HK-2 (cell line): ENCODE measurements around the gene SV2A.
"Not testable (repeated sequence)": the region's sequence is repeated elsewhere in the genome, so short reads cannot be mapped to it uniquely, and the experiment has no call there.

ENCODE experiments used
- DNase-seq: peaks from one replicate; pipeline ENCODE4 v3.0.0-alpha.2; 2018; ENCODE audit not compliant: unreplicated experiment

The SV2A gene

DNA sequence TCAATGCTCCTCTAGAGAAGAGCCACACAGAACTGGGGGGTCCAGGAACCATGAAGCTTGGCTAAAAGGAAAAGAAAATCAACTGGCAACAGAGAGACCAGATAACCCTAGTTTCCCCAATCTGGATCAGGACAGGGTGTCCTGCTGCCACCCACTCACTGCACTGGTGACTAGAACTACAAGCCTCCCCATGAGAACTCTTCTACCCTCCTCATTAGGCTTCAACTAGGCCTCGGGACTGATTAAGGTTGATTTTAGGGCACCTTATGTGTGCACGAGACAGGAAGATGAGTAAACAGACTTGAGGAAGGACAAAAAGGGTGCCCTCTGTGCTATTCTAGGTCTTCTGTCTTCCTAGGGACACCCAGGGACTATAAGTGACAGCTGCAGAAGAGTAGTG lies 12.2 kb upstream of the SV2A start:
- DNase-seq, result no peak

DNA sequence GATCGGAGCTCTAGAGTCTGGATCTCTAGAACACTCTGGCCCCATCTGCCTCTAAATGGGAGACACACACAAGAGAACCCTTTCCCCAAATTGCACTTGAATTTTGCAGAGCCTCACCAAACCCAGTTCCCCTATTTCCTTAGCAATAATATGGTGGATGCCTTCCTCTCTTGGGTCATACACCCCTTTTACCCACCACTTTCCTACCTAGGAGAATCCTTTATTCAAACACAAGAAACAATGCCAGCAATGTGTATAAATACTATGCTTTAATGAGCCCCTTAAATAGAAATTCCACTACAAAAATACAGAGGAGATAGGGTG lies 10.7 kb upstream of the SV2A start:
- DNase-seq, result no peak

DNA sequence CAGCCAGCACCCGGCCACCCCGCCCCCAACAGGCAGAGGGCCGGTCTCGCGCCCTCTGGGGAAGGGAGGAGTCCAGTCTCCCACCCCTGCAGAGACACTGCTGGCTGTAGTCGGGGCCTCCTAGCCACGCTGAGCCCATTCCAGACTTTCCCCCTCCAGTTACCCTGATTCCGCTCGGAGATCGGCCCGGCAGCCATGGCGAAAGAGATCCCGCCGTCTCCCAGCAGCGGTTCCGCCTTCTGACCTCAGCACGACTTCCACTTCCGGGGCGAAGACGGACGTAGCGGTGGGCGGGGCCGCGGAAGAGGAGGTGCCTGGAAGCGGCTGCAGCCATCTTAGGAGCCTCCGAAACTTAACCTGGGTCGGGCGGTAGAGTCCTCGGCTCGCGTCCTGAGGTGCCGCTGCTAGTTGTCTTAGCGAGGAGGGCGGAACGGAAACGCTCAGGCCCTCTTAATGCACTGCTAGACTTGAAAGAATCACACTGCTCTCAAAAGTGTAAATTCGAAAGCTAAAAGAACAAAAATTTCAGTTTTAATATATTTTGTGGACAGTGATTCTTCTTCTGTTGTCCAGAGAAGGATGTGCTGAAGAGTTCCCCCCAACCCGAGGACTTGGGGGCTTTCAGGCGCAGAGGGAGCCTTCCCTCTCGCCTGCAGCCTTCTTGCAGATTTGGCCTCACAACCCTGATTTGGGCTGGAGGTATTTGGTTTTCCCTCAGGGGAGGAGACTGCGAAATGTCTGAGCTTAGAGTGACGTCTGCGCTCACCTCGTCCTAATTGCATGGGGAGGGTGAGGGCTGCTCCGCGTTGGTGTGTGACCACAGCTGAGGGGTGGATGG lies 10.1 kb upstream of the SV2A start, which contains the start of gene SF3B4:
SF3B4 (minus strand) TSS at position 241 of the 838 bp plus-strand sequence; CDS start at position 197, 44 bp downstream.
- peak; percentile 92 for DNase-seq

DNA sequence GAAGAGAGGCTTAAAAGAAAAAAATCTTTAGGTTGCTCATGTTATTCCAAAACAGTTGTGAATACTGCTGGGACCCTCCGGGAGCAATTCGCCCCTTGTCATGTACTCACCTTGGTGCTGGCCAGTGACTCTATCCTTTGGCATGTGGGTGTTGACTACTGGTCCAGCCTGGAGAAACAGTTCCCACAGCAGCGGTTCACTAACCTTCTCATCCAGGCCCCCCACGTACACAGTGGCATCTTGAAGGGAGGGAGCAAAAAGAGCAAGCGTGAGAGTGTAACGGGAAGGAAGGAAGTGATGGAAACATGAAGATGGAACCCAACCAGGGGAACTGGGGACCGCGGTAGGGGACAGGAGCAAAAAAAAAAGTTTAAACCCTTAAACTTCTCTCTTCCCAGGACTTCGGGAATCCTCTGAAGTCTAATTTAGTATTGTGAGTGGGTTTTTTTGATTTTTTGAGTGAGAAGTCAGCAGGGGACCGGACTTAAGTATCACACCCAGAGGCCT lies 9.5 kb upstream of the SV2A start:
- DNase-seq, result peak; percentile 25

DNA sequence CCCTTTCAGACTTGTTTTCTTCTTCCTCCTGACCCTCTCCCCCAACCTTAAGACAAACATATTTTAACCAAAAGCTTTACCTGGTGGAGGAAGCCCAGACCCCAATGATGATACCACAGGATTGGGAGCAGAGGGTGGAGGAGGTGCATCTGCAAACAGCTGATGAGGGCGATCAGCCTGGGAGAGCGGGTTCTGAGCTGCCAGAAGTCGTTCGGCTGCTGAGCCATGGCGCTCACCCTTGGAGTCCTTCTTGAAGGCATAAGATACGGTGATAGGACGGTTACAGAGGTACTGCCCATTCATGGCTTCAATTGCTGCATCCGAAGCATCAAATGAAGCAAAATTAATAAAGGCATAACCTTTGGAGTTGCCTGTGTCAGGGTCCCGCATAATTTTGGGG lies 8.7 kb upstream of the SV2A start:
- DNase-seq, result no peak

DNA sequence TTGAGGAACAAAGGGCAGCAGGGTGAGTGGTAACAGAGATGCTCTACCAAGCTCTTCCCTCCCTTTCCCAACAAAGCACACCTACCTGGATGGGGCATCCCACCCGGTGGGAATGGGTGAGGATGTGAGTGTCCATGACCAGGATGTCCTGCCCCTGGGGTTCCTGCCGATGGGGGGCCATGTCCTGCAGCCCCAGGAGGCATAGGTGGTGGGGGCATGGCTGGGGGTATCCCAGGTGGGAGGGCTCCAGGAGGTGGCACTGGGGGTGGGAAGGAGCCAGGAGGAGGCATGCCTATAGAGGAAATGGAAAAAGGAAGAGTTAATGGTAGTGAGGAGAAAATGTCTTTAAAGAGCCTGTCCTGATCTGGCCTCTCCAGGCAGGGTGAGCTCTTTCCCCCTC lies 8.1 kb upstream of the SV2A start:
- no peak for DNase-seq

DNA sequence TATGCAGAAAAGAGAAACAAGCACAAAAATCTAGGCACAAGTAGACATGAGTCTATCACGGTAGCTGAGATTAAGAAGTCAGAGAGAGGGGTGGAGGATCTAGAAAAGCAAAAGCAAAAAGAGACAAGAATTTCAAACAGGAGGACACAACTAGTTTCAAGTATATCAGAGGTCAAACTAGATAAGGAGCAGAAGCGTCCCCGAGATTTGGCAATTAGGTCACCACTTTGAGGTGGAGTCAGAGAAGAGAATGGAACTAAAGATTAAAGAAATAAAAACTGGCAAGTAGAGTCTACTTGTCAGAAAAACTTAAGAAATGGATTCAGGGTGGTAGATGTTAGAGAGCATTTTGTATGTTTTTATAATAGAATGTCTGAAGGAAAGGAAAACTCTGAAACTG lies 7.7 kb upstream of the SV2A start:
- no peak for DNase-seq

DNA sequence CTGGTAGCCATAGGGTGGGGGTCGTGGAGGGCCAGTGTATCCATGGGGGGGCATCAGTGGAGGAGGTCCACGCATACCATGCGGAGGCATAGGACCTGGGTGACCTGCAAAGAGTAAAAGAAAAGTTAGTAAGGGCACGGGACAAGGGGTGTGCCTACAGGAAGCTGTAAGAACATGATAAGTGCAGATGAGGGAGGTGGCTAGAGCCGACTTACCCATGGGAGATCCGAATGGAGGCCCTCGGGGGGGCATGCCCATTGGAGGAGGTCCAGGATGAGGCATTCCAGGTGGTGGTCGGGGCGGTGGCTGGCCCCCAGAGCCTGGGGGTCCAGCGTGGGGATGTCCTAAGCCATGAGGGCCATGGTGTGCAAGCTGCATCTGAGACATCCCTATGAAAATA lies 6.0 kb upstream of the SV2A start:
- DNase-seq, result no peak

DNA sequence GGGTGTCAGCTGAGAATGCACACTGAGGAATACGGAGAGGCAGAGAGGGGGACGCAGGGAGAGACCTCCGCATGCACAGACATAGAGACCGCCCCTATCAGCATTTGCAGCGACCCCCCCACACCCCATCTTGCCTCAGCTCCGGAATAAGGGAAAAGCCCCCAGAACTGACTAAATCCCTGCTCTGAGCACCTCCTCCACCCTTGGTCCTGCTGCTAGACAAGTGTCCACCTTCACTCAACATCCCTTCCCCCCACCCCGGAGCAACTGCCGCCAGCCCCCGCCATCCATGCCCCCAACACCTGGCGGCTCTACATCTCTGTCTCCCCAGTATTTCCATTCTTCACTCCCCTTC lies 769 bp downstream of the SV2A start:
- no peak for DNase-seq

DNA sequence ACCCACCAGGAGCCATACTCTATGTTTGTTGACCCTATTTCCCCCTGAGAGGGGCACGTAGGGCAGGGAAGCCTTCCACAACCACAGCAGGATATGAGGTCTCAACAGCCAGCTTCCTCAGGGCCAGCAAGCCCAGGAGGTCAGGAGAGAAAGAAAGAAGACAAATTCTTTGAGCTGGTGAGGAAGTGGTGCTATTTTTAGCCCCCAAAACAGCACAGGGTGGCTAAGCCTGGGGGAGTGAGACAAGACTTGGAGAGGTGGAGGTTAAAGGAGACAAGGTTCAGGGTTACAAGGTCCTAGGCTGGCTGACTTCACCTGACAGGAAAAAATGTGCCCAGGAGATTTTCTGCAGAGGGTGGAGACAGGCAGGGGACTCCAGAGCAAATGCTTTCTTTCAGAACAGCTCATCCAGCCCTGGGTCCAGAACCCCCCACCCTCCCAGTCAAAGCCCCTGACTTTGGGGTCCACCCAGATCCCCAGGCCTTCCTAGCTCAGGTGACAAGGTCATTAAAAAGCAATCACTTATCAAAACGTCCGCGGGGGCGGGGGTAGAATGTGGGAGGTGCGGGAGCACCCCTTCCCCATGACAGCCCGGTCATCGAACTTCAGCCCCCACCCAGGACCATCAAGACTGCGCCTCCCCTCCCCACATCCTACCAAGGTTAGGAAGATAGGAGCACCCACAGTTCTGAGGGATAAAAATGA lies 1.3 kb downstream of the SV2A start:
- no peak for DNase-seq

DNA sequence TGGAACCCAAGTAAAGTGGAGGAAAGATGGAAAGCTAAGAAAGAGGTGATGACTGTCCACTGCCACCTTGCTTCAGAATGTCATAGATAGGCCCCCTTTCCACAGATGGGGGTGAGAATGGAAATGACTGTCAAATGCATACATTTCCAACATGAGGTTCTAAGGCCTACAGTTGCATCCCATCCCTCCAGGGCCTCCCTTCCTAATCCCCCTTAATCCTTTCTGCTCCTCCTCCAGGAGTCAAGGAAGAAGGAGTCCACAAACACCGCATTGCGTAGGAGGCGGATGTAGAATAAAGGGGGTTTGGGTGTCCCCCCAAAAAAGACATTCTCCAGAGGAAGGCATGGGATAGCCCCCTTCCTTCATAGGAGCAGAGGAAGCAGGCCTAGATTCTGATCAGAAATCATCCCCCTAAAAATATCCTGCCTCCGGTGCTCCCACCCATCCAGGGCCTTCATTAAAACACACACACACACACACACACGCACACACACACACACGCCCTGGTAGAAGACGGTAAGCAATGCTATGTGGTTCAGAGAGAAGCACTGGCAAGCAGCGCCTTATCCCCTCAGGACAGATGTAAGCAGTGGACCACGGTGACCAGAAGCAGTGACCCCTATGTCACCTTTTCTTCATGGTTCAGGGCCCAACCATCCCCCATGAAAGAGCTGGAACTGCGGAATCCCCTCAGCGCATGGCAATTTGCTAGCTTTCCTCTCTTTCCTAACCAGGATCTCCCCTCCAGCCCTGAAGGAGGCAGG lies 2.0 kb downstream of the SV2A start:
- DNase-seq, result no peak

DNA sequence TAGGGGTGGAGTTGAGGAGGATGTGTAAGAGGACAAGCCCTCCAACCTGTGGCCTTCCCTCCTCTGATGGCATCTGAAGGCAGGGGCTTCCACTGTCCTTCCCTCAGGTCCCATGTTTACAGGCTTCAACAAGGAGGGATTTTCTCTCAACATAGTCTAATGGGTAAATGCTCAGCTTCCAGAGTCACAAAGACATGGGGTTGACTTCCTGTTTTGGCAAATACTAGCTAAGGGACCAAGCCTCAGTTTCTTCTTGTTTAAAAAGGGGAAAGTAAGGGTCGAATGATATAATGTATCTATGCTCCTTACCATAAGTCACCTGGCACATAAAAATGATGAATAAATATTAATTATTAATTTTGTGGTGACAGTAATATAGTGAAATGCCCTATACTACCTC lies 3.1 kb downstream of the SV2A start:
- DNase-seq, result no peak

DNA sequence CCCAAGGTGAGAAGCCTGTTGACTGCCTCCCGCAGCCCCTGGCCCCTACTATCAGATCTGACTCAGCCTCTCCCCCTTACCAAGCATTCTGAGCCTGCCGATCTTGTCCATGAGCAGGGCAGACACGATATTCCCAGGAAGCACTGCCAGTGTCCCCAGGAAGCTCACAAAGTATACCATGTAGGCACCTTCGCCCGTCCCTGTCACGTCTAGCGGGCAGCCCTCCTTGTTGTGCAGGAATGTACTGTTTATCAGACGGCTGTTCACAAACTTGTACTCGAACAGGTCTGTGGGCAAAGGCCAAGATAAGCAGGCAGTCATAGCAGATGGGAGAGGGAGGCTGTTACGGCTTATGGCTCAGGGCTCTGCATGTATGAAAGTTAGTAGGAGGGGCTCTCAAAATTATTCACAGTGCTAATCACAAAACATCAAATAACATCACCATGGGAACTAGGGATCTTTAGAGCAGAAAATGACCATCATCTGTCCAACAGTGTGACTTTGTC lies 11.0 kb downstream of the SV2A start:
- DNase-seq, result no peak

DNA sequence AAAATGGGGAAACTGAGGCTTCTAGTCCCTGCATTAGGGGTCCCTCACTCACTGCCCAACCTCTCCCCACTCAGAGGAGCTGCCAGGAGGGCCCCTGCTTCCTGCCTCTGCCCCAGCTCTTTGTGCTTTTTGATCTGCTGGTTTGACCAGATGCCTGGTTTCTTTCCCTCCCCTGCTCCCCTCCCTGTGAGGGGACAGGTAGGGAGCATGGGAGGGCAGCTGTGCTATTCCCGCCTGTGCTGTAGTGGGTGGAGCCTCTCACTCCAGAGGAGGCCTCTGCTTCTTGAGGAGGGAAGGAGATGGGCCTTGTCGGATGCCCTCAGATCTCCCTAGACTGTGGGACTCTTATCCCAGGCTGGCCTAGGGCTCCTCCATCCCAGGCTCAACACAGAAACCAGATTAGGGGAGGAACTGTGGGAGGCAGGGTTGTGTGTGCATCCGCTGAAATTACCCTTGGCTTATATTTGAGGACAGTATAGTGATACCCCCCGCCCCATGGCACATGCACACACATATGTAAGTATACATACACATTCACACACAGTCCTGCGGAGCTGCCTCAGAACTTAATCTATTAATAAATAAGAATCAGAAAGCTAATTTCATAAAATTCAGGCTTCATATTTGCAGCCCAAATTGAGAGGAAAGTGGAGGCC lies 13.7 kb downstream of the SV2A start:
- DNase-seq, result no peak

DNA sequence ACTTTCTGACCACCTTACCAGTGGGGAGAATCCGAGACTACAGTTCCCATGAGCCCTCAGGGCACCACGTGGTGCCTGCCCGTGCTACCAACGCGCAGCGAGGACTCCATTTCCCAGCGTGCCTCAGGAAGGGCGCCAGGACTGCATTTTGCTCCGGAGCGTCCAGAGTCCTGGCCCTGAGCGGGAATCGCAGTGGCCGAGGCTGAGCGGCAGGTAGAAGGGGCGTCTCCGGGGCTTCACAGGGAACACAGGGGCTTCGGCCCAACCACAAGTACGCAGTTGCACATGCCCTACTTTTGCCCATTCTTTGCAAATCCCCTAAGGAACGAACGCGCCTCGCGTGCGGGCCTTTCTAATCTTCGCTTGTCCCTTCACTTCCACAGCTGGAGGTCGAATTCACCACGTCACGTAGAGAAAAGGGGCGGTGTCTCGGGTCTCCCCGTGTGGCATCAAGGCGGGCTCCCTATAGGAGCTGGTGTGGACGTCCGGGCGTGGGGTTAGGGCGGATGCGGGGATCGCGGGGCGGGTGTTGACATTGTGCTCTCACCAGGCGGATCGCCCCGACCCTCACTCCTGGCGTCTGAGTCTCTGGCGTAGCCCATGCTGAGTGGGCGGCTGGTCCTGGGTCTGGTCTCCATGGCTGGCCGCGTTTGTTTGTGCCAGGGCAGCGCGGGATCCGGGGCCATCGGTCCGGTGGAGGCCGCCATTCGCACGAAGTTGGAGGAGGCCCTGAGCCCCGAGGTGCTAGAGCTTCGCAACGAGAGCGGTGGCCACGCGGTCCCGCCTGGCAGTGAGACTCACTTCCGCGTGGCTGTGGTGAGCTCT lies 18.0 kb downstream of the SV2A start, which contains the start of gene BOLA1:
BOLA1 (plus strand) TSS at position 109 of the 825 bp plus-strand sequence; CDS start at position 601, 492 bp downstream.
- DNase-seq, result peak; percentile 92

DNA sequence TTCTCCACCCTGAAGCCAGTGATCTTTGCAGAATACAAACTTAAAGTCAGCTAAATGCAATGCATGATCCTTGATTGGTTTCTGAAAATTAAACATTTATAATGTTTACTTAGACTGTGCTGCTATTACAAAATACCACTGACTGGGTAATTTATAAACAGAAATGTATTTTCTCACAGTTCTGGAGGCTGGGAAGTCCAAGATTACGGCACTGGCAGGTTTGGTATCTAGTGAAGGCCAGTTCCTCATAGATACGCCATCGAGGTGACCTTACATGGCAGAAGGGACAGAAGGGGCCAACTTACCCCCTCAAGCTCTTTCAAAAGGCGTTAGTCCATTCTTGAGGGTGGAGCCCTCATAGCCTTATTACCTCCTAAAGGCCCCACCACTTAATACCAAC lies 21.1 kb downstream of the SV2A start:
- DNase-seq, result no peak

DNA sequence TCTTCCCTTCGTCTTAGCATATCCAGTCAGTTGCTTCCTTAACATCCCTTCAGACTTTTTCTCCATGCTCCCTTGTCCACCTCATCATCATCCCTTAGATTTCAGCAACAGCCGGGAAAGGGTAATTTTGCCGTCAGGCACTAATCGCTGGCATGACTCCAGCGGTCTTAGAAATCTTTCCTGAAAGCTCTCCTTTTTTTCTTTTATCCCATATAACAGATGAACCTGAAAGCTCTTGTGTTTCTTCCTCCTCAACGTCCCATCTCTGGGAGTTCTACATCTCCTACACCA lies 28.7 kb downstream of the SV2A start:
- no peak for DNase-seq

DNA sequence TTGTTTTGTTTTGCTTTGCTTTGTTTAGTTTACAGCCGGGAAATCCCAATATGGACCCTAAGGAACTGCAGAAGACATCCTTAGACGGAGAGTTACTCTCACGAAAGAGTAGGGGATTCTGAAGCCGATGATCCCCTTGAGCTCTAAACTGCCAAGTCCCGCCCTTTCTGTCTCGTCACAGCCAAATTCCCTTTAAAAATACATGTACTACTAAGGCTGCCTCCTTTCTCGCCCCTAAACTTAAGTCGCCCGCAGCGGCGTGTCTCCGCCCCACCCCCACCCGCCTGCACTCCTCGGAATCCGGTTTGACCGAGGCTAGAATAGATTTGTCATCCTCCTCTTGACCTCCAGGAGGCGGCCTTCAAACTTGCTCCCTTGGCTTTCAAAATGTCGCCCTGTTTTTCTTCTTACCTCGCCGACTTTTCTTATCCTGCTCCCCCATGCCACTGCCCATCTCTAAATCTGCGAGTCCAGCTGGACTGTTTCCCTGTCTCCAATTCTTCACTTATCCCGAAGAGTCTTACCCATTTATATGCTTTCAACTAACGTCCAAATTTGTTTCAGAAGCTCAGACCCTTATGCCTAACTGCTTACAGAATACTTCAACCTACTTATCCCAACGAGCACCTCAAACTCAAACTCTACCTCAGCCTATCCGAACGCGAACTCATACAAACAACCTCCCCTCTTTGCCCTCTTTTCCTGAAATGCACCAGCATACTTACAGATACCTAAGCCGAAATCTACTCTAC lies 29.2 kb downstream of the SV2A start:
- peak; percentile 85 for DNase-seq

DNA sequence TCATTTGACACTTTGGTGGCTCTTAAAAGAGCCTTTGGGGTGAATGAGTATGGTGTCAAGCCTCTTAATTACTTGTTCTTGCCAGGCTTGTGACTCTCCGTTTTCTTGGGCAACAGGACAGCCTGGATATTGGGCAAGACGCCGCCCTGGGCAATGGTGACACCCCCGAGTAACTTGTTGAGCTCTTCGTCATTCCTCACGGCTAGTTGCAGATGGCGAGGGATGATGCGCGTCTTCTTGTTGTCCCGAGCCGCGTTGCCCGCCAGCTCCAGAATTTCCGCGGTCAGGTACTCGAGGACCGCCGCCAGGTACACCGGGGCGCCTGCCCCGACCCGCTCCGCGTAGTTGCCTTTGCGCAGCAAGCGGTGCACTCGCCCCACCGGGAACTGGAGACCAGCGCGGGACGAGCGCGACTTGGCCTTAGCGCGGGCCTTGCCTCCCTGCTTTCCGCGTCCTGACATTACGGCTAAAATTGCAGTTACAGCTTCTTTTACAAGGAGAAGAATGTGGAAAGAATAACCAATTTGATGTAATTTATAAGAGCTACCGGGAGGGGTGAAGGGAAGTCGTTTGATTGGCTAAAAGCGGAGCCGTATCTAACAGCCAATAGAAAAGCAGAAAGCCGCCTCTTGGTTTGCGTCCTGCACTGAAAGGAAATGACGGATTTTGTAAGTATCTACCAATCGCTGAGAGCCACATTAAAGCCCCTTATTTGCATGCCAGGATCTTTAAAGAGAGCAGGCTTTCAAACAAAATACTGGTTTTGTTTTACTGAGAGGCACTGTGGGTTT lies 30.0 kb downstream of the SV2A start:
- peak; percentile 74 for DNase-seq

DNA sequence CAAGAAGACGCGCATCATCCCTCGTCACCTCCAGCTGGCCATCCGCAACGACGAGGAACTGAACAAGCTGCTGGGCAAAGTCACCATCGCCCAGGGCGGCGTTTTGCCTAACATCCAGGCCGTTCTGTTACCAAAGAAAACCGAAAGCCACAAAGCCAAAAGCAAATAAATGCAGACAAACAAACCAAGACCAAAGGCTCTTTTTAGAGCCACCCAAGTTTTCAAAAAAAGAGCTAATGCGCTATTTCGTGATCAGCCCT lies 30.5 kb downstream of the SV2A start:
- DNase-seq, result not testable (repeated sequence)
